K562 (cell line): Measurements from ENCODE around the gene NET1. TPM values are rescaled to one million over a fixed set of nuclear protein-coding genes. Genes with fewer than 3 reads are reported as not detected.

Source experiments
- ARID2 ChIP-seq: fragments of 450-650 bp; IDR thresholded peaks from 2 replicates; pipeline ENCODE4 v1.6.1; 2017; ENCODE audit warnings: antibody characterized with exemption, mild to moderate bottlenecking
- DACH1 ChIP-seq: fragments of 450-650 bp; IDR thresholded peaks from 2 replicates; pipeline ENCODE4 v1.6.1; 2018; ENCODE audit not compliant: partially characterized antibody
- NEUROD1 ChIP-seq: fragments of 150-350 bp; IDR thresholded peaks from 2 replicates; pipeline ENCODE4 v1.6.1; 2014; ENCODE audit warnings: borderline replicate concordance, low read length, low read depth; ENCODE audit not compliant: partially characterized antibody
- ZNF12 ChIP-seq: sonication (generic); formaldehyde crosslinking; IDR thresholded peaks from 2 replicates; pipeline ENCODE4 v1.4.0; 2020; ENCODE audit warnings: mild to moderate bottlenecking, missing genetic modification reagents
- ZNF224 ChIP-seq: sonication (generic); formaldehyde crosslinking; IDR thresholded peaks from 2 replicates; pipeline ENCODE4 v1.8.0; 2022; ENCODE audit warnings: mild to moderate bottlenecking, missing genetic modification reagents
- ZNF232 ChIP-seq: sonication (generic); formaldehyde crosslinking; IDR thresholded peaks from 2 replicates; pipeline ENCODE4 v1.8.0; 2022; ENCODE audit warnings: mild to moderate bottlenecking, missing genetic modification reagents
- ZNF347 ChIP-seq: fragments of 450-650 bp; formaldehyde crosslinking; IDR thresholded peaks from 2 replicates; pipeline ENCODE4 v1.4.0; 2020; ENCODE audit warnings: low read depth, mild to moderate bottlenecking, moderate library complexity
- polyA plus RNA-seq, 8 experiments: library from polyadenylated mRNA; depleted of rRNA in 4 of 8; stranded (reverse) in 5 of 8; unstranded in 3 of 8; fragments of >200 nt; fragmentation: Nextera tagmentation in 2 of 8; fragmentation: Illumina TruSeq in 1 of 8; extraction: Ambion mirVana in 2 of 8; extraction: Trizol in 1 of 8; gene quantifications; 2 replicates each; pipeline versions ENCODE4 v1.2.1 to v1.2.3, GENCODE V29; 2011 to 2014; ENCODE audit warnings: inconsistent platforms in 1 of 8, missing spikeins in 1 of 8
- total RNA-seq, 7 experiments: library from RNA; depleted of rRNA in 6 of 7; stranded (reverse); fragments of >200 nt in 6 of 7; fragmentation: Illumina TruSeq in 2 of 7; extraction: Trizol in 2 of 7; gene quantifications; 2 replicates each; pipeline versions ENCODE4 v1.2.1 to v1.2.3, GENCODE V29; 2011 to 2021; ENCODE audit warnings: low replicate concordance in 1 of 7
- TF ChIP-seq, protein P1 (sequence below): fragments of 450-650 bp; formaldehyde crosslinking; IDR thresholded peaks from 2 replicates; pipeline ENCODE4 v1.4.0; 2020; ENCODE audit warnings: mild to moderate bottlenecking
- TF ChIP-seq, protein P2 (sequence below), 2 experiments: fragments of 200-800 bp in 1 of 2; sonication (Bioruptor generic) in 1 of 2; sonication (generic) in 1 of 2; formaldehyde crosslinking in 1 of 2; IDR thresholded peaks in 1 of 2; conservative IDR thresholded peaks in 1 of 2; 2 replicates each; pipeline versions ENCODE4 v1.5.0 to v1.6.1; 2016 to 2020; ENCODE audit warnings: missing compliant biosample characterization in 1 of 2, missing genetic modification characterization in 1 of 2, missing genetic modification reagents in 1 of 2
- TF ChIP-seq, protein P3 (sequence below): fragments of 450-650 bp; IDR thresholded peaks from 2 replicates; pipeline ENCODE4 v1.6.1; 2017; ENCODE audit warnings: antibody characterized with exemption, mild to moderate bottlenecking
- TF ChIP-seq, protein P4 (sequence below): sonication (generic); formaldehyde crosslinking; IDR thresholded peaks from 2 replicates; pipeline ENCODE4 v1.8.1; 2023; ENCODE audit warnings: mild to moderate bottlenecking, missing genetic modification reagents

Gene NET1
- total and polyA plus RNA-seq, 9 of the 15 experiments (the other 6 are each of a cell fraction or from before 2014, with no cell fraction given): 47.4 to 258 (median 106) TPM

DNA sequence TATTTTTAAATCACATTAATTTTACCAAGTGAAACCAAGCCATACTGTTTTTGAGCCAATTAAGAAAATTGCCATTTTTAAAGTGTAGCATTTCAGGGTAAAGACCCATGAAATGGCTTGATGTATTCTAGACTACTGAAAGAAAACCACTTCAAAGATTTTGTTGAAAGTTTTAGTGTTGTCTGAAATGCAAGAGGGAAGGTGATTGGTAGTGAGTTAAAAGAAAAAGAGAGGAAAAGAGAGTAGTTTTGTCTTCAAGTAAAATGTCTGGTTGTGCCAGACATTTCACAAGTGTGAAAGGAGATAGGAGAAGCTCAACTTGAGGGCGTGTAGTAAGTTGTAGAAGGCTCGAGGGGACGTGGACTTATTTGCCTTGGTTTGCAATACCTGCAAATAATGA, 45.4 kb downstream of the NET1 start (continued):
- TF ChIP-seq, protein P1, sequence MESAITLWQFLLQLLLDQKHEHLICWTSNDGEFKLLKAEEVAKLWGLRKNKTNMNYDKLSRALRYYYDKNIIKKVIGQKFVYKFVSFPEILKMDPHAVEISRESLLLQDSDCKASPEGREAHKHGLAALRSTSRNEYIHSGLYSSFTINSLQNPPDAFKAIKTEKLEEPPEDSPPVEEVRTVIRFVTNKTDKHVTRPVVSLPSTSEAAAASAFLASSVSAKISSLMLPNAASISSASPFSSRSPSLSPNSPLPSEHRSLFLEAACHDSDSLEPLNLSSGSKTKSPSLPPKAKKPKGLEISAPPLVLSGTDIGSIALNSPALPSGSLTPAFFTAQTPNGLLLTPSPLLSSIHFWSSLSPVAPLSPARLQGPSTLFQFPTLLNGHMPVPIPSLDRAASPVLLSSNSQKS (CRISPR knock-in tag): 0 out of 2 replicates have a peak, but pooled peaks have one; percentile 19
- TF ChIP-seq DACH1 (no peak), ZNF232 (no peak), ZNF347 (no peak), ARID2 (no peak), ZNF12 (CRISPR knock-in tag) (no peak), ZNF224 (no peak), NEUROD1 (no peak)
- TF ChIP-seq, protein P2, sequence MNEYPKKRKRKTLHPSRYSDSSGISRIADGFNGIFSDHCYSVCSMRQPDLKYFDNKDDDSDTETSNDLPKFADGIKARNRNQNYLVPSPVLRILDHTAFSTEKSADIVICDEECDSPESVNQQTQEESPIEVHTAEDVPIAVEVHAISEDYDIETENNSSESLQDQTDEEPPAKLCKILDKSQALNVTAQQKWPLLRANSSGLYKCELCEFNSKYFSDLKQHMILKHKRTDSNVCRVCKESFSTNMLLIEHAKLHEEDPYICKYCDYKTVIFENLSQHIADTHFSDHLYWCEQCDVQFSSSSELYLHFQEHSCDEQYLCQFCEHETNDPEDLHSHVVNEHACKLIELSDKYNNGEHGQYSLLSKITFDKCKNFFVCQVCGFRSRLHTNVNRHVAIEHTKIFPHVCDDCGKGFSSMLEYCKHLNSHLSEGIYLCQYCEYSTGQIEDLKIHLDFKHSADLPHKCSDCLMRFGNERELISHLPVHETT (CRISPR knock-in tag; conservative IDR thresholded peaks at IDR 0.05 in 1 of 2, IDR thresholded peaks at IDR 0.05 in 1 of 2): no peak
- TF ChIP-seq, protein P3, sequence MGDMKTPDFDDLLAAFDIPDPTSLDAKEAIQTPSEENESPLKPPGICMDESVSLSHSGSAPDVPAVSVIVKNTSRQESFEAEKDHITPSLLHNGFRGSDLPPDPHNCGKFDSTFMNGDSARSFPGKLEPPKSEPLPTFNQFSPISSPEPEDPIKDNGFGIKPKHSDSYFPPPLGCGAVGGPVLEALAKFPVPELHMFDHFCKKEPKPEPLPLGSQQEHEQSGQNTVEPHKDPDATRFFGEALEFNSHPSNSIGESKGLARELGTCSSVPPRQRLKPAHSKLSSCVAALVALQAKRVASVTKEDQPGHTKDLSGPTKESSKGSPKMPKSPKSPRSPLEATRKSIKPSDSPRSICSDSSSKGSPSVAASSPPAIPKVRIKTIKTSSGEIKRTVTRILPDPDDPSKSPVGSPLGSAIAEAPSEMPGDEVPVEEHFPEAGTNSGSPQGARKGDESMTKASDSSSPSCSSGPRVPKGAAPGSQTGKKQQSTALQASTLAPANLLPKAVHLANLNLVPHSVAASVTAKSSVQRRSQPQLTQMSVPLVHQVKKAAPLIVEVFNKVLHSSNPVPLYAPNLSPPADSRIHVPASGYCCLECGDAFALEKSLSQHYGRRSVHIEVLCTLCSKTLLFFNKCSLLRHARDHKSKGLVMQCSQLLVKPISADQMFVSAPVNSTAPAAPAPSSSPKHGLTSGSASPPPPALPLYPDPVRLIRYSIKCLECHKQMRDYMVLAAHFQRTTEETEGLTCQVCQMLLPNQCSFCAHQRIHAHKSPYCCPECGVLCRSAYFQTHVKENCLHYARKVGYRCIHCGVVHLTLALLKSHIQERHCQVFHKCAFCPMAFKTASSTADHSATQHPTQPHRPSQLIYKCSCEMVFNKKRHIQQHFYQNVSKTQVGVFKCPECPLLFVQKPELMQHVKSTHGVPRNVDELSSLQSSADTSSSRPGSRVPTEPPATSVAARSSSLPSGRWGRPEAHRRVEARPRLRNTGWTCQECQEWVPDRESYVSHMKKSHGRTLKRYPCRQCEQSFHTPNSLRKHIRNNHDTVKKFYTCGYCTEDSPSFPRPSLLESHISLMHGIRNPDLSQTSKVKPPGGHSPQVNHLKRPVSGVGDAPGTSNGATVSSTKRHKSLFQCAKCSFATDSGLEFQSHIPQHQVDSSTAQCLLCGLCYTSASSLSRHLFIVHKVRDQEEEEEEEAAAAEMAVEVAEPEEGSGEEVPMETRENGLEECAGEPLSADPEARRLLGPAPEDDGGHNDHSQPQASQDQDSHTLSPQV: no peak
- TF ChIP-seq, protein P4, sequence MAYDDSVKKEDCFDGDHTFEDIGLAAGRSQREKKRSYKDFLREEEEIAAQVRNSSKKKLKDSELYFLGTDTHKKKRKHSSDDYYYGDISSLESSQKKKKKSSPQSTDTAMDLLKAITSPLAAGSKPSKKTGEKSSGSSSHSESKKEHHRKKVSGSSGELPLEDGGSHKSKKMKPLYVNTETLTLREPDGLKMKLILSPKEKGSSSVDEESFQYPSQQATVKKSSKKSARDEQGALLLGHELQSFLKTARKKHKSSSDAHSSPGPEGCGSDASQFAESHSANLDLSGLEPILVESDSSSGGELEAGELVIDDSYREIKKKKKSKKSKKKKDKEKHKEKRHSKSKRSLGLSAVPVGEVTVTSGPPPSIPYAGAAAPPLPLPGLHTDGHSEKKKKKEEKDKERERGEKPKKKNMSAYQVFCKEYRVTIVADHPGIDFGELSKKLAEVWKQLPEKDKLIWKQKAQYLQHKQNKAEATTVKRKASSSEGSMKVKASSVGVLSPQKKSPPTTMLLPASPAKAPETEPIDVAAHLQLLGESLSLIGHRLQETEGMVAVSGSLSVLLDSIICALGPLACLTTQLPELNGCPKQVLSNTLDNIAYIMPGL: no peak
